ENCODE results near the gene SPATA6. TPM values are rescaled to one million over a fixed set of nuclear protein-coding genes. Genes with fewer than 3 reads are reported as not detected.
"Not testable (repeated sequence)": the region's sequence is repeated elsewhere in the genome, so short reads cannot be mapped to it uniquely, and the experiment has no call there.

The SPATA6 gene
- total and polyA plus RNA-seq, 2 donors (not counting 1 experiment from before 2014, with no cell fraction given) = 6.8 to 8.9 TPM

GRCh38 chr1:48277437-48277836 lies 194.6 kb downstream of the SPATA6 start:
- H3K4me2 ChIP-seq (ENCODE audit: extremely low read depth, insufficient read depth, low read length); H3K27ac ChIP-seq (ENCODE audit: insufficient read depth, low read length); H3K27me3 ChIP-seq (ENCODE audit: control insufficient read depth, insufficient read depth, low read length); H3K4me3 ChIP-seq (replicated peaks in 1 of 4; ENCODE audit: control extremely low read depth in 1 of 4, insufficient read depth in 1 of 4, low read depth in 3 of 4, low read length in 4 of 4); H3K79me2 ChIP-seq (ENCODE audit: control insufficient read depth, insufficient read depth, low read length); H4K20me1 ChIP-seq (ENCODE audit: control insufficient read depth, extremely low read depth, insufficient read depth, low read length); H3K36me3 ChIP-seq (ENCODE audit: control insufficient read depth, insufficient read depth, low read length); H3K4me1 ChIP-seq (ENCODE audit: control insufficient read depth, extremely low read depth, insufficient read depth, low read length); H2AFZ ChIP-seq (ENCODE audit: low read length); DNase-seq (ENCODE audit: low read depth in 2 of 2); H3K9ac ChIP-seq (ENCODE audit: insufficient read depth, low read length); H3K9me3 ChIP-seq (ENCODE audit: control insufficient read depth, insufficient read depth, low read depth, low read length): not testable (repeated sequence)

DNA sequence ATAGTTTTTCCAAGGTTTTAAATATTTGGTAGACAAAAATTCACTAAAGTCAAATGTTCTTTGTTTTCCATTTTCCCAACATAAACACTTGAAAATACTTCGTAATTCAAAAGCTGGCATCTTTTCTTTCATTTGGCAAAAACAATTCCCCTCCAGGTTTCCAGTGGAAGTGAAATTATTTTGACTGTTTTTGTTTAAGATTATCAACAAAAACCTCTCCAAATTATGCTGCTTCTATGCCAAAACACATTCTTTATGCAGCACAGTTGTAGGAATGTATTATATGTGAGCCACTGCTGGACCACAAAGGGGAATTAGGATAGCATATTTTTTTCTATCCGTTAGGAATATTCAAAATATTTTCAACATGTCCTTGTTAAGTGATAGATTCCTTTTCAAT lies 205.4 kb downstream of the SPATA6 start:
- Histone ChIP-seq H4K20me1 (ENCODE audit: control insufficient read depth, extremely low read depth, insufficient read depth, low read length) (no peaks in the 10 kb centered on the region), H3K9me3 (ENCODE audit: control insufficient read depth, insufficient read depth, low read depth, low read length) (no peaks in the 10 kb centered on the region), H3K27ac (ENCODE audit: insufficient read depth, low read length) (no peak overlapping the region), H3K4me1 (ENCODE audit: control insufficient read depth, extremely low read depth, insufficient read depth, low read length) (no peaks in the 10 kb centered on the region), H3K36me3 (ENCODE audit: control insufficient read depth, insufficient read depth, low read length) (no peaks in the 10 kb centered on the region), H3K4me2 (ENCODE audit: extremely low read depth, insufficient read depth, low read length) (no peak overlapping the region), H3K4me3 (replicated peaks in 1 of 4; ENCODE audit: control extremely low read depth in 1 of 4, insufficient read depth in 1 of 4, low read depth in 3 of 4, low read length in 4 of 4) (no peak overlapping the region), H3K9ac (ENCODE audit: insufficient read depth, low read length) (no peak overlapping the region), H3K79me2 (ENCODE audit: control insufficient read depth, insufficient read depth, low read length) (no peaks in the 10 kb centered on the region), H2AFZ (ENCODE audit: low read length) (no peak overlapping the region), H3K27me3 (ENCODE audit: control insufficient read depth, insufficient read depth, low read length) (no peaks in the 10 kb centered on the region)
- DNase-seq (ENCODE audit: low read depth in 2 of 2) = no peak
- no peak for TF ChIP-seq EZH2 (IDR thresholded peaks at IDR 0.05; ENCODE audit: low read length, missing control alignments)
- TF ChIP-seq, protein P1, sequence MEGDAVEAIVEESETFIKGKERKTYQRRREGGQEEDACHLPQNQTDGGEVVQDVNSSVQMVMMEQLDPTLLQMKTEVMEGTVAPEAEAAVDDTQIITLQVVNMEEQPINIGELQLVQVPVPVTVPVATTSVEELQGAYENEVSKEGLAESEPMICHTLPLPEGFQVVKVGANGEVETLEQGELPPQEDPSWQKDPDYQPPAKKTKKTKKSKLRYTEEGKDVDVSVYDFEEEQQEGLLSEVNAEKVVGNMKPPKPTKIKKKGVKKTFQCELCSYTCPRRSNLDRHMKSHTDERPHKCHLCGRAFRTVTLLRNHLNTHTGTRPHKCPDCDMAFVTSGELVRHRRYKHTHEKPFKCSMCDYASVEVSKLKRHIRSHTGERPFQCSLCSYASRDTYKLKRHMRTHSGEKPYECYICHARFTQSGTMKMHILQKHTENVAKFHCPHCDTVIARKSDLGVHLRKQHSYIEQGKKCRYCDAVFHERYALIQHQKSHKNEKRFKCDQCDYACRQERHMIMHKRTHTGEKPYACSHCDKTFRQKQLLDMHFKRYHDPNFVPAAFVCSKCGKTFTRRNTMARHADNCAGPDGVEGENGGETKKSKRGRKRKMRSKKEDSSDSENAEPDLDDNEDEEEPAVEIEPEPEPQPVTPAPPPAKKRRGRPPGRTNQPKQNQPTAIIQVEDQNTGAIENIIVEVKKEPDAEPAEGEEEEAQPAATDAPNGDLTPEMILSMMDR (conservative IDR thresholded peaks at IDR 0.05 in 1 of 2, IDR thresholded peaks at IDR 0.05 in 1 of 2; ENCODE audit: low read depth in 1 of 2, low read length in 2 of 2) = no peak

GRCh38 chr1:48263041-48263440 lies 209.0 kb downstream of the SPATA6 start:
- H3K27me3 ChIP-seq (ENCODE audit: control insufficient read depth, insufficient read depth, low read length) = no peaks in the 10 kb centered on the region
- no peak overlapping the region for H3K27ac ChIP-seq (ENCODE audit: insufficient read depth, low read length)
- DNase-seq (ENCODE audit: low read depth in 2 of 2) = peak in 1 of 2 donors; percentile 7
- no peaks in the 10 kb centered on the region for H4K20me1 ChIP-seq (ENCODE audit: control insufficient read depth, extremely low read depth, insufficient read depth, low read length)
- H3K9me3 ChIP-seq (ENCODE audit: control insufficient read depth, insufficient read depth, low read depth, low read length) = no peaks in the 10 kb centered on the region
- H3K9ac ChIP-seq (ENCODE audit: insufficient read depth, low read length) = no peak overlapping the region
- no peaks in the 10 kb centered on the region for H3K4me1 ChIP-seq (ENCODE audit: control insufficient read depth, extremely low read depth, insufficient read depth, low read length)
- H3K36me3 ChIP-seq (ENCODE audit: control insufficient read depth, insufficient read depth, low read length) = no peaks in the 10 kb centered on the region
- TF ChIP-seq, protein P1 (conservative IDR thresholded peaks at IDR 0.05 in 1 of 2, IDR thresholded peaks at IDR 0.05 in 1 of 2; ENCODE audit: low read depth in 1 of 2, low read length in 2 of 2) = no peak
- TF ChIP-seq EZH2 (IDR thresholded peaks at IDR 0.05; ENCODE audit: low read length, missing control alignments) = no peak
- no peak overlapping the region for H3K4me3 ChIP-seq (replicated peaks in 1 of 4; ENCODE audit: control extremely low read depth in 1 of 4, insufficient read depth in 1 of 4, low read depth in 3 of 4, low read length in 4 of 4)
- no peaks in the 10 kb centered on the region for H3K79me2 ChIP-seq (ENCODE audit: control insufficient read depth, insufficient read depth, low read length)
- H3K4me2 ChIP-seq (ENCODE audit: extremely low read depth, insufficient read depth, low read length) = no peak overlapping the region
- no peak overlapping the region for H2AFZ ChIP-seq (ENCODE audit: low read length)

Data from fibroblast of lung (primary cell).